ENCODE results near the gene TLE3.

TLE3 gene

GRCh38 chr15:70074380-70074779 lies 23.3 kb downstream of the TLE3 start:
- Histone ChIP-seq H3K4me3 (ENCODE audit: low read length in 2 of 2) (no peak overlapping the region), H3K27ac (ENCODE audit: low read depth in 2 of 2, low read length in 2 of 2) (no peak overlapping the region), H3K9me3 (ENCODE audit: control insufficient read depth in 2 of 2, low read length in 2 of 2) (no peaks in the 10 kb centered on the region), H3K36me3 (ENCODE audit: control insufficient read depth in 2 of 2, insufficient read depth in 2 of 2, low read length in 2 of 2) (peaks cover 50 to 74% of the 10 kb centered on the region in 2 donors), H3K4me1 (ENCODE audit: control insufficient read depth in 2 of 2, insufficient read depth in 2 of 2, low read length in 2 of 2) (peaks cover 8 to 9% of the 10 kb centered on the region in 2 donors), H3K27me3 (ENCODE audit: control insufficient read depth in 2 of 2, insufficient read depth in 2 of 2, low read length in 2 of 2) (no peaks in the 10 kb centered on the region), H3K9ac (ENCODE audit: low read depth in 1 of 2, low read length in 2 of 2) (no peak overlapping the region)

DNA sequence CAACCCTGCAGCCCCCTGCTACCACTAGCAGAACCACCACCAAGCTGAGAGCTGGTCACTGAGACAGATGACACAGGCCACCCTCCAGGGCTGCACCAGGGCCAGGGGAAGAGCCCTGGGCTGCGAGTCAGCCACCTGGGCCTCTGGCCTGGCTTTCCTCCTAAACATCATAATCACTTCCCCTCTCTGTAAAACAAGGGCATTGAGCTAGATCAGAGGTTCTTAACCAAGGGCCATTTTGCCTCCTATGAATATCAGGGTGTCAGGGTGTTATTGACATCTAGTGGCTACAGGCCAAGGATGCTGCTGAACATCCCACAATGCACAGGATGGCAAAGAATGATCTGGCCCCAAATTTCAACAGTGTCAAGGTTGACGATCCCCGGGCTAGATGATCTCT lies 25.2 kb downstream of the TLE3 start:
- no peaks in the 10 kb centered on the region for H3K9me3 ChIP-seq (ENCODE audit: control insufficient read depth in 2 of 2, low read length in 2 of 2)
- no peak overlapping the region for H3K4me3 ChIP-seq (ENCODE audit: low read length in 2 of 2)
- H3K36me3 ChIP-seq (ENCODE audit: control insufficient read depth in 2 of 2, insufficient read depth in 2 of 2, low read length in 2 of 2): peaks cover 57 to 85% of the 10 kb centered on the region in 2 donors
- peaks cover 0 to 2% of the 10 kb centered on the region in 2 donors for H3K4me1 ChIP-seq (ENCODE audit: control insufficient read depth in 2 of 2, insufficient read depth in 2 of 2, low read length in 2 of 2)
- H3K9ac ChIP-seq (ENCODE audit: low read depth in 1 of 2, low read length in 2 of 2): no peak overlapping the region
- no peak overlapping the region for H3K27ac ChIP-seq (ENCODE audit: low read depth in 2 of 2, low read length in 2 of 2)
- H3K27me3 ChIP-seq (ENCODE audit: control insufficient read depth in 2 of 2, insufficient read depth in 2 of 2, low read length in 2 of 2): no peaks in the 10 kb centered on the region

GRCh38 chr15:70071799-70072198 lies 25.9 kb downstream of the TLE3 start:
- no peaks in the 10 kb centered on the region for H3K9me3 ChIP-seq (ENCODE audit: control insufficient read depth in 2 of 2, low read length in 2 of 2)
- no peak overlapping the region for H3K9ac ChIP-seq (ENCODE audit: low read depth in 1 of 2, low read length in 2 of 2)
- no peak overlapping the region for H3K4me3 ChIP-seq (ENCODE audit: low read length in 2 of 2)
- H3K4me1 ChIP-seq (ENCODE audit: control insufficient read depth in 2 of 2, insufficient read depth in 2 of 2, low read length in 2 of 2): peaks cover 0 to 2% of the 10 kb centered on the region in 2 donors
- no peaks in the 10 kb centered on the region for H3K27me3 ChIP-seq (ENCODE audit: control insufficient read depth in 2 of 2, insufficient read depth in 2 of 2, low read length in 2 of 2)
- H3K36me3 ChIP-seq (ENCODE audit: control insufficient read depth in 2 of 2, insufficient read depth in 2 of 2, low read length in 2 of 2): peaks cover 61 to 90% of the 10 kb centered on the region in 2 donors
- no peak overlapping the region for H3K27ac ChIP-seq (ENCODE audit: low read depth in 2 of 2, low read length in 2 of 2)

- no peak overlapping the region for H3K27ac ChIP-seq (ENCODE audit: low read depth in 2 of 2, low read length in 2 of 2)
- H3K36me3 ChIP-seq (ENCODE audit: control insufficient read depth in 2 of 2, insufficient read depth in 2 of 2, low read length in 2 of 2): peaks cover 69 to 91% of the 10 kb centered on the region in 2 donors
- peaks cover 7% of the 10 kb centered on the region in 2 donors for H3K4me1 ChIP-seq (ENCODE audit: control insufficient read depth in 2 of 2, insufficient read depth in 2 of 2, low read length in 2 of 2)
- H3K9me3 ChIP-seq (ENCODE audit: control insufficient read depth in 2 of 2, low read length in 2 of 2): no peaks in the 10 kb centered on the region
- H3K27me3 ChIP-seq (ENCODE audit: control insufficient read depth in 2 of 2, insufficient read depth in 2 of 2, low read length in 2 of 2): no peaks in the 10 kb centered on the region
- no peak overlapping the region for H3K9ac ChIP-seq (ENCODE audit: low read depth in 1 of 2, low read length in 2 of 2)
- H3K4me3 ChIP-seq (ENCODE audit: low read length in 2 of 2): no peak overlapping the region
Measured at GRCh38 chr15:70069716-70070115, 28.0 kb downstream of the TLE3 start.

DNA sequence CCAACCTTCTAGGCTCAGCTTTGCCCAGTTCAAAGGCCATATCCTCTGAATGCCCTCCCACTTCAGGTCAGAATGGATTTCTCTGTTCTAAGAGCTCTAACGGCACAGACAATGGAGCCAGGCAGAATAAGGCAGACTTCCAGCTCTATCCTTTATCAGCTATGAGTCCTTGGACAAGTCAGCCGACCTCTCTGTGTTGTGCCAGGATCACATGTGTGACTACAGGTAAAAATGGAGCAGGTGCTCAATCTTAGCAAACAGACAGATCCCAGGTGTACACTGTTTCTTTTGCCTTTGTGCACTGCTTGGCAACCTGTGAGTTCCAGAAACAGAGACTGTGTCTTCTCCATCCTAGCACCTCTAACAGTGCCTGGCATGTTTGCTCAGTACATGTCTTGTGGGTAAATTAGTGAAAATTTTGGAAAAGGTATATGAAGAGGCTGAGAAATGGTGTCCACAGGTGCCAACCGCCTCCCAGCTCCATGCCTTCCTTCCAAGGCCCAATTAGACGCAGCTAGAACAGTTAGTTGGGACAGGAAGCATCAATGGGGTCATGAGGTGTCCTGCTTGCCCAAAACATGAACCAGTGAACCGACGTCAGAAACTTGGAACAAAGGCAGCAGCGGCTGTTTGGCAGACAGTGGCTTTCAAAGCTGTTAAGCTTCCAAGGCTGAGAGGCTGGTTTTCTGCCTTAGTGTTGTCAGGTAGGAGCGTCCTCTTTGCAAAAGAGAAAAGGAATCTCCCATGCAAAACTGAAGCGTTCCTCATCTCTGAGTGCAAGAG lies 28.7 kb downstream of the TLE3 start:
- Histone ChIP-seq H3K27ac (ENCODE audit: low read depth in 2 of 2, low read length in 2 of 2) (no peak overlapping the region), H3K4me1 (ENCODE audit: control insufficient read depth in 2 of 2, insufficient read depth in 2 of 2, low read length in 2 of 2) (peaks cover 7 to 9% of the 10 kb centered on the region in 2 donors), H3K9me3 (ENCODE audit: control insufficient read depth in 2 of 2, low read length in 2 of 2) (no peaks in the 10 kb centered on the region), H3K36me3 (ENCODE audit: control insufficient read depth in 2 of 2, insufficient read depth in 2 of 2, low read length in 2 of 2) (peaks cover 67 to 88% of the 10 kb centered on the region in 2 donors), H3K4me3 (ENCODE audit: low read length in 2 of 2) (no peak overlapping the region), H3K27me3 (ENCODE audit: control insufficient read depth in 2 of 2, insufficient read depth in 2 of 2, low read length in 2 of 2) (no peaks in the 10 kb centered on the region), H3K9ac (ENCODE audit: low read depth in 1 of 2, low read length in 2 of 2) (no peak overlapping the region)

GRCh38 chr15:70067681-70068080 lies 30.0 kb downstream of the TLE3 start:
- Histone ChIP-seq H3K4me1 (ENCODE audit: control insufficient read depth in 2 of 2, insufficient read depth in 2 of 2, low read length in 2 of 2) (peaks cover 10 to 16% of the 10 kb centered on the region in 2 donors), H3K9ac (ENCODE audit: low read depth in 1 of 2, low read length in 2 of 2) (no peak overlapping the region), H3K9me3 (ENCODE audit: control insufficient read depth in 2 of 2, low read length in 2 of 2) (no peaks in the 10 kb centered on the region), H3K36me3 (ENCODE audit: control insufficient read depth in 2 of 2, insufficient read depth in 2 of 2, low read length in 2 of 2) (peaks cover 60 to 86% of the 10 kb centered on the region in 2 donors), H3K4me3 (ENCODE audit: low read length in 2 of 2) (no peak overlapping the region), H3K27ac (ENCODE audit: low read depth in 2 of 2, low read length in 2 of 2) (no peak overlapping the region), H3K27me3 (ENCODE audit: control insufficient read depth in 2 of 2, insufficient read depth in 2 of 2, low read length in 2 of 2) (no peaks in the 10 kb centered on the region)

DNA sequence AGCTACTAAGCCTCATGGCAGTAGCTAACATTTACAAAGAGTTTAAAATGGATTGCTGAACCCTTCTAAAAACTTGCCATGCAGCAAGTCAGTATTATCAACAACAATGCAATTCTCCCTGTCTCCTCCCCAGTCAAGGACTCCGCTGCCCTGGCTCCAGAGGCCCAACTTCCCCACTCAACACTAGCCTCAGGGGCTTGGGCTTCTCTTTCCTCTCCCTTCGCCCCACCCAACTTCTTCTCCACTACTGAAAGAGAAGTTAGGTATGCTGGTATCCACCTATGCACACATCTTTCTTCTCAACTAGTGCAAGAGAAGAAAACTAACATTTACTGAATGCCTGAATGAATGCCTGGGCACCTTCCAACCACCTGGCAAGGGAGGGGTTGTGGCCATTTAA lies 30.7 kb downstream of the TLE3 start:
- no peaks in the 10 kb centered on the region for H3K9me3 ChIP-seq (ENCODE audit: control insufficient read depth in 2 of 2, low read length in 2 of 2)
- H3K4me1 ChIP-seq (ENCODE audit: control insufficient read depth in 2 of 2, insufficient read depth in 2 of 2, low read length in 2 of 2): peaks cover 12 to 18% of the 10 kb centered on the region in 2 donors
- H3K9ac ChIP-seq (ENCODE audit: low read depth in 1 of 2, low read length in 2 of 2): no peak overlapping the region
- no peak overlapping the region for H3K4me3 ChIP-seq (ENCODE audit: low read length in 2 of 2)
- peaks cover 55 to 83% of the 10 kb centered on the region in 2 donors for H3K36me3 ChIP-seq (ENCODE audit: control insufficient read depth in 2 of 2, insufficient read depth in 2 of 2, low read length in 2 of 2)
- H3K27me3 ChIP-seq (ENCODE audit: control insufficient read depth in 2 of 2, insufficient read depth in 2 of 2, low read length in 2 of 2): no peaks in the 10 kb centered on the region
- H3K27ac ChIP-seq (ENCODE audit: low read depth in 2 of 2, low read length in 2 of 2): no peak overlapping the region

DNA sequence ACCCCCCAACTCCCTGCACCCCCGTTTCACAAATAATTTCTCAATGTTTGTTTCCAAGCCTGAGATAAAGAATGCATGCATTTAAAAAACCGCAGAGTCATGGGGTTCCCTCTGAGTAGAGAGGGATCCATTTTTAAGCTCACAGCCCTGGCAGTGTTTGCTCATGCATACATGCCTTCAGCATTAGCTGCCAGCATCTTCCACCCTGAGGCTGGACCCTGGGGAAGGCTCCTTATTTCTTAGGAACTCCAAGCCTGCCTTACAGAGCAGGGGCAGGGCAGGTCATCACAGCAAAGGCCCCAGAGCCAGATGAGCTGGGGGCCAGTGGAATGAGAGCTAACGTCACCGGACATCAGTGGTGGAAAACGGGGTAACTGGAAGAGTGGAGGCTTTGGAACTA lies 31.3 kb downstream of the TLE3 start:
- Histone ChIP-seq H3K9me3 (ENCODE audit: control insufficient read depth in 2 of 2, low read length in 2 of 2) (no peaks in the 10 kb centered on the region), H3K27ac (ENCODE audit: low read depth in 2 of 2, low read length in 2 of 2) (no peak overlapping the region), H3K27me3 (ENCODE audit: control insufficient read depth in 2 of 2, insufficient read depth in 2 of 2, low read length in 2 of 2) (no peaks in the 10 kb centered on the region), H3K9ac (ENCODE audit: low read depth in 1 of 2, low read length in 2 of 2) (no peak overlapping the region), H3K4me3 (ENCODE audit: low read length in 2 of 2) (no peak overlapping the region), H3K36me3 (ENCODE audit: control insufficient read depth in 2 of 2, insufficient read depth in 2 of 2, low read length in 2 of 2) (peaks cover 53 to 82% of the 10 kb centered on the region in 2 donors), H3K4me1 (ENCODE audit: control insufficient read depth in 2 of 2, insufficient read depth in 2 of 2, low read length in 2 of 2) (peaks cover 10 to 18% of the 10 kb centered on the region in 2 donors)

GRCh38 chr15:70066004-70066403 lies 31.7 kb downstream of the TLE3 start:
- Histone ChIP-seq H3K9me3 (ENCODE audit: control insufficient read depth in 2 of 2, low read length in 2 of 2) (no peaks in the 10 kb centered on the region), H3K27ac (ENCODE audit: low read depth in 2 of 2, low read length in 2 of 2) (no peak overlapping the region), H3K4me1 (ENCODE audit: control insufficient read depth in 2 of 2, insufficient read depth in 2 of 2, low read length in 2 of 2) (peaks cover 10 to 18% of the 10 kb centered on the region in 2 donors), H3K9ac (ENCODE audit: low read depth in 1 of 2, low read length in 2 of 2) (no peak overlapping the region), H3K36me3 (ENCODE audit: control insufficient read depth in 2 of 2, insufficient read depth in 2 of 2, low read length in 2 of 2) (peaks cover 54 to 82% of the 10 kb centered on the region in 2 donors), H3K27me3 (ENCODE audit: control insufficient read depth in 2 of 2, insufficient read depth in 2 of 2, low read length in 2 of 2) (no peaks in the 10 kb centered on the region), H3K4me3 (ENCODE audit: low read length in 2 of 2) (no peak overlapping the region)

DNA sequence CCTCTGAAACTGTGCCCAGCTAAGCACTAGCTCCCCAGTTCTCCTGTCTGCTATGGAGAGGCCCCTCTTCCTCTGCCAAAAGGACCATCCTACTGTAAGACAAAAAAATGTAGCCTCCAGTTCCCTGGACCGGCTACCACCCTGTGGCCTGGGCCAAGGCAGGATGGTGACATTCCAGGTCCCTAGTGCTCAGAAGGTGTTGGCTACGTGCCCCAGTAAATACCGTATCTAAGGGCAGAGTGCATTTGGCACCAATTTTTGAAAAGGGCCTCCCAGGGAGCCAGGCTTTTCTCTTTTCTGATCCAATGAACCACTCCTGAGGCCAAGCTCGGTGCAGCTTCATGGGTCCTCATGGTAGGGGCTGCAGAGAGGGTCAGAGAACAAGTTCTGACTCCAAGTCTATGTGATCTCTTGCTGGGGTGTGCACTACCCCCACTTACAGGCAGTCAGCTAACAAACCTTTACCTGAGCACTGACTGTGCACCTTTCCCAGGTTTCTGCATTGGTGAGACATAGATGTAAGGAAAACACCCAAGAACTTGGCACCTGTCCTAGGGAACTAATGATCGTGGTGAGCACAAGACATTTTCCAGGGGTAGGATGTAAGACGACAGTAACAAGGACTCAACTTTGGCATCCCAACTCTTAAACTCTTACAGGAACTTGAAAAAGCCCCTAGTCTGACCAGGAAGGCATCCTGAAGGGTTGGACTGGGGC lies 32.6 kb downstream of the TLE3 start:
- no peaks in the 10 kb centered on the region for H3K9me3 ChIP-seq (ENCODE audit: control insufficient read depth in 2 of 2, low read length in 2 of 2)
- peaks cover 10 to 18% of the 10 kb centered on the region in 2 donors for H3K4me1 ChIP-seq (ENCODE audit: control insufficient read depth in 2 of 2, insufficient read depth in 2 of 2, low read length in 2 of 2)
- peaks cover 57 to 82% of the 10 kb centered on the region in 2 donors for H3K36me3 ChIP-seq (ENCODE audit: control insufficient read depth in 2 of 2, insufficient read depth in 2 of 2, low read length in 2 of 2)
- H3K4me3 ChIP-seq (ENCODE audit: low read length in 2 of 2): no peak overlapping the region
- H3K27me3 ChIP-seq (ENCODE audit: control insufficient read depth in 2 of 2, insufficient read depth in 2 of 2, low read length in 2 of 2): no peaks in the 10 kb centered on the region
- H3K9ac ChIP-seq (ENCODE audit: low read depth in 1 of 2, low read length in 2 of 2): no peak overlapping the region
- H3K27ac ChIP-seq (ENCODE audit: low read depth in 2 of 2, low read length in 2 of 2): no peak overlapping the region

All from mucosa of rectum (tissue), 2 donors.